NCI-H2029 (cell line): Measurements from ENCODE around the gene NRG2.
A peak's percentile ranks its signal among the peaks of the same experiment; 100 is the strongest.

Experiments
- DNase-seq: peaks from one replicate; lab custom pipeline; 2025; lab: John Stamatoyannopoulos, UW

NRG2 gene

GRCh38 chr5:139880416-139881142 lies 162.5 kb downstream of the NRG2 start:
- DNase-seq = no peak

GRCh38 chr5:139878093-139878492 lies 165.0 kb downstream of the NRG2 start:
- no peak for DNase-seq

GRCh38 chr5:139877129-139877597 lies 165.9 kb downstream of the NRG2 start:
- DNase-seq = no peak

- no peak for DNase-seq
These were observed 167.1 kb downstream of the NRG2 start for GRCh38 chr5:139875957-139876356.

GRCh38 chr5:139872851-139873794 lies 170.0 kb downstream of the NRG2 start:
- no peak for DNase-seq

- no peak for DNase-seq
These were observed 170.9 kb downstream of the NRG2 start for GRCh38 chr5:139872052-139872766.

- DNase-seq = no peak
These were observed 171.5 kb downstream of the NRG2 start for GRCh38 chr5:139871614-139872013.

GRCh38 chr5:139870677-139871076 lies 172.4 kb downstream of the NRG2 start:
- DNase-seq = no peak

- no peak for DNase-seq
These were observed 173.9 kb downstream of the NRG2 start for GRCh38 chr5:139869042-139869790.

GRCh38 chr5:139867581-139867980 lies 175.5 kb downstream of the NRG2 start:
- no peak for DNase-seq

GRCh38 chr5:139867109-139867508 lies 176.0 kb downstream of the NRG2 start:
- DNase-seq = no peak

GRCh38 chr5:139864716-139865483 lies 178.2 kb downstream of the NRG2 start:
- DNase-seq = no peak

GRCh38 chr5:139863855-139864558 lies 179.1 kb downstream of the NRG2 start:
- peak; percentile 50 for DNase-seq

- DNase-seq = no peak
These were observed 179.7 kb downstream of the NRG2 start for GRCh38 chr5:139863361-139863760.

GRCh38 chr5:139862803-139863202 lies 180.3 kb downstream of the NRG2 start:
- DNase-seq = no peak

- DNase-seq = no peak
These were observed 180.8 kb downstream of the NRG2 start for GRCh38 chr5:139862313-139862712.

GRCh38 chr5:139861889-139862207 lies 181.3 kb downstream of the NRG2 start:
- DNase-seq = no peak

- DNase-seq = no peak
These were observed 181.8 kb downstream of the NRG2 start for GRCh38 chr5:139861021-139861888.

- DNase-seq = no peak
These were observed 184.1 kb downstream of the NRG2 start for GRCh38 chr5:139859013-139859412.
